Hindlimb muscle (tissue), 1 donor: ENCODE measurements around the gene B3GNT8. TPM values are rescaled to one million over a fixed set of nuclear protein-coding genes. Genes with fewer than 3 reads are reported as not detected.
"Not testable (repeated sequence)": the region's sequence is repeated elsewhere in the genome, so short reads cannot be mapped to it uniquely, and the experiment has no call there.

Experiments used
- DNase-seq: peaks from one replicate; pipeline ENCODE4 v3.0.0-alpha.2; 2013
- polyA plus RNA-seq: library from polyadenylated mRNA; unstranded; fragments of 120-200 nt; gene quantifications from one replicate; pipeline ENCODE4 v1.2.1, GENCODE V29; 2013; ENCODE audit not compliant: insufficient read length

Gene B3GNT8, protein sequence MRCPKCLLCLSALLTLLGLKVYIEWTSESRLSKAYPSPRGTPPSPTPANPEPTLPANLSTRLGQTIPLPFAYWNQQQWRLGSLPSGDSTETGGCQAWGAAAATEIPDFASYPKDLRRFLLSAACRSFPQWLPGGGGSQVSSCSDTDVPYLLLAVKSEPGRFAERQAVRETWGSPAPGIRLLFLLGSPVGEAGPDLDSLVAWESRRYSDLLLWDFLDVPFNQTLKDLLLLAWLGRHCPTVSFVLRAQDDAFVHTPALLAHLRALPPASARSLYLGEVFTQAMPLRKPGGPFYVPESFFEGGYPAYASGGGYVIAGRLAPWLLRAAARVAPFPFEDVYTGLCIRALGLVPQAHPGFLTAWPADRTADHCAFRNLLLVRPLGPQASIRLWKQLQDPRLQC
- polyA plus RNA-seq: 3.1 TPM

DNA sequence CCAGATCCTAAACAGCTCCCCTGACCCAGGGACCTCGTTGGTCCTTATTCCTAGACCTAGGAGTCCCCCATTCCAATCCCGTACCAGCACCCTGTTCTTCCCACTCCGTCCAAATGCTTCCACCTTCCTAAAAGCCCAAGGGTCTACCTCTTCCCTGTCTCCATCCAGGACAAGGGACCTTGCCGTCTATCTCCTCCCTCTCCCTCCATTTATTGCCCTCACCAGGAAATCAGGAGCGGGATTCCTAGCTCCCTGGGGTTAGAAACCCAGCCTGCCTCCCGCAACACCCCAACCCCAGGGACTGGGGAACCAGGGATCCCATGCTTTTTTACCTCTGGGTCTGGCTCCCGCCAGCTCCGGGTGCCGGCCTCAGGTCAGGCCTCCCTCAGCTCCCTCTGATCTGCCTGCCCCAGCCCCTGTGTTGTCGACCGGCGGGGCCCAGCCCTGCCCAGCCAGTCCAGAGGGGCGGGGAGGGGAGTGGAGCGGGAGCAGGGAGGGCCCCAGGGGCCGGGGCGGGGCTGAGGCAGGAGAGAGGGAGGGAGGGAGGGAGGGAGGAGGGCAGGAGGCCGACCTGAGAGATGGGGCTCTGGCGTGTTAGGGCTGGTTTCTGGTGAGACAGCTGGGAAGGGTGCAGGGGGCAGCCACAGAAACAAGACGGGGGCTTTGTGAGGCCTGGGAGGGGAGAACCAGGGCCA lies at the start of gene B3GNT8:
TSS of gene B3GNT8 (minus strand) at position 423 of the 695 bp plus-strand sequence. CDS start 596 bp downstream, outside the sequence.
- DNase-seq: peak; percentile 67

DNA sequence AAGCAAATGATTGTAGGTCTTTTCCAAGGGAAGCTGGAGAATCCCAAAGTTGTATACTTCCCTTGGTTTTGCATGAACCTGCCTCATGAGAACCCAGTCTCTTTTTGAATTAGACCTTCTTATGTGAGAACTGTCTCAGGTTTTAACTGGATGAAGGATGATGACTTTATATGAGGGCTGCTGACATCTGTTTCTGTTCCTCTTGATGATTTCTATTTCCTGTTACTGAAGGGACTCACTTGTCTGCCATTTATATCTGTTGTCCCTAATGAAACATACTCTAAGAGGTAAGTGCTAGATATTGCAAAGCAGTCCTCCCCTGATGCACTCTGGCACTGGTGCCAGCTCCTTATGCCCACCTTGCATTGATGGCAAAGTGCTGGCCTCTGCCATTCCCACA lies 49.4 kb upstream of the B3GNT8 start:
- DNase-seq: no peak

DNA sequence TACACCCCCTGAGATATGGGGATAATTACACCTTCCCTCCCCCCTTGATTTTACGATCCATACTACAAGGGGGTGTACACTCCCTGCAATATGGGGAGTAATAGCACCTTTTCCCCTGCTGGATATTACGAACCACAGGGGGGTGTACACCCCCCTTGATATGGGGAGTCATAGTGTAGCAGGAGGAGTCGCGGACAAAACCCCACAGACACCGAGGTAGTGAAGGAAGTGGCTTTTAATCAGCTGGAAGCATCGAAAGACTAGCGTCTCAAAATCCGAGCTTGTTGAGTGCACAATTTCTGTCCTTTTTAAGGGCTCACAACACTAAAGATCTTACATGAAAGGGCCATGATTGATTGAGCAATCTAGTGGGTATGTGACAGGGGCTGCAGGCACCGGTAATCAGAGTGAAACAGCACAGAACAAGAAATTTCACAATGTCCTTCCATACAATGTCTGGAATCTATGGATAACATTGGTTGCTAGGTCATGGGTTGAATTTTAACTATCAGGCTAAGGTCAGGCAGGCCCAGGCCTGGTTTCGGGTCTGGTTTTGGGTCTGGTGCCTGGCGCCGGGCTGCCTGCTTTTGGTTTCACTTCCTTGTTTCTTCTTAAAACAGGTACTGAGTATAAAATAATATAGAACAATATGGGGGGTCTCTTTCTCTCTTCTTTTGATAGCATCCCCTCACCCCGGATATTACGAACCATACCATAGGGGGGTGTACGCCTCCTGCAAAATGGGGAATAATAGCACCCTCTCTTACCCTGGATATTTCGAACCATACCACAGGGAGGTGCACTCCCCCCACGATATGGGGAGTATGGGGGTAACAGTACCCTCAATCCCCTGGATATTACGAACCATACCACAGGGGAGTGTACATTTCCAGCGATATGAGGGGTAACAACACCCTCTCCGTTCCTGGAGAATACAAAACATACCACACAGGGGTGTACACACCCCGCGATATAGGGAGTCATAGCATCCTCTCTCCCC lies 36.4 kb upstream of the B3GNT8 start:
- DNase-seq: not testable (repeated sequence)

DNA sequence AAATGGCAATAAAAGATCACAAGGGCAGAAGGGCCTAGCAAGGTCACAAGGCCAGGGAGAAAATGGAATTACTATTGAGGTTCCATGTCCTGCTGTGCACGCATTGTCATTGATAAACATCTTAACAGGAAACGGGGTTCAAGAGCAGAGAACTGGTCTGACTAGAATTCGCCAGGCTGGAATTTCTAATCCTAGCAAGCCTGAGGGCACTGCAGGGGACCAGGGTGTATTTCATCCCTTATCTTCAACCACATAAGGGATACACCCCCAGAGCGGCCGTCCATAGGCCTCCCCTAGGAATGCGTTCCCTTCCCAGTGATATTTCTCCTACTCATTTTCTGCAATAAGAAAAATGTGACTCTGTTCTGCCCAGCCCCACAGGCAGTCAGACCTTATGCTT lies 35.3 kb upstream of the B3GNT8 start:
- DNase-seq: no peak

DNA sequence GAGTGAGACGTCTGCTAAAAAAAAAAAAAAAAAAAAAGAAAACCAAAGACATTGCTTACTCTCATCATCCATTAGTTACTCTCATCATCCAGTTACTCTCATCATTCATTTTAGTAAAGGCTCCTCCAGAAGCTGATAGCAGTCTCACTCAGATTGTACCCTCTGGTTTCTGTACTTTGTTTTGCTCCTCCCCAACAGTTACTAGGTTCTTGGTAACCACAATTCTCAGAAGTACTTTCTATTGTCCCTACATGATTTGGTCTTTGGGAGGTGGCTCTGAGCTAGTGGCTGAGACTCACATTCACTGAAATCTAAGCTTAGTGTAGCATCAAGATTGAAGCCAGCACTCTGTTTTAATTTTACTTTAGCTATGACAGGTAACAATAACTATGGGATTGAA lies 30.1 kb upstream of the B3GNT8 start:
- DNase-seq: no peak

DNA sequence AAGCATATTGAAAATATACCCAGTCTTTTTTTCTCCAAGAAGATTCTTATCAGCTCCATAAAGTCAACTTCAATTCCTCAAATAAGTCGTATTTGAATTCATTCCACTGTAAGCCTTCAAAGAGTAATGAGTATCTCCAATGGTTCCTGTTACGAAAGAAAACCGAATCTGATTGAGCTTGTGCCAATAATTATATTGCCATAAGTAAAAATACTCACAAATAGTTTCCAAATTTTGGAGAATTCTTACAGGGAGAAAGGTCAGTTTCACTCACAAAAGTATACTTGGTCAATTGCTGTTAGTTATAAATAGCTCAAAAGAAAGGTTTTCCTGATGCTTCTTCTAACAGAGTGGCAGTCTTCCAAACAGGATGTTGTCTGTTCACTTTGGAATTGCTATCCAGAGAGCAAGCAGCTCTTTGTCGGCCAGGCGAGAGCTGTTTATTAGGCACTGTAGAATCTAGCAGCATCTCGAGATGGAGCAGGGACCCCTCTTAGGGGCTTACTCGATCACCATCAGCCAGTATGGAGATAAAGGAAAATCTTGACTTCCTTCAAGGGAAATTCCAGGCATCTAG lies 29.3 kb upstream of the B3GNT8 start:
- no peak for DNase-seq

DNA sequence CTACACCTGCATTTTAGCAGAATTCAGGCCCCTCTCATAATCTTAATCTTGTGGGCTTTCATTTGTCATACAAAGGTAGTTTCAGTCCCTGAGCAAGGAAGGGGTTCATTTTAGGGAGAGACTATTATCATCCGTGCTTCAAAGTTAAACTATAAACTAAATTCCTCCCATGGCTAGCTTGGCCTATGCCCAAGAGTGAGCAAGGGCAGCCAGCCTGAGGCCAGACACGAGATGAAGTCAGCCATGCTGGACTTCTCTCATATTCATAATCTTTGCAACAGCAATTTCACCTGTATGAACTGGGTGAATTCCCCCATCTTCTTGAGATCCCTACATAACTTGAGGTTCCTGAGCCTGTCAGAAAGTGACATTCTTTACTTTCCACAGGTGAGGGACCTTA lies 28.8 kb upstream of the B3GNT8 start:
- no peak for DNase-seq

DNA sequence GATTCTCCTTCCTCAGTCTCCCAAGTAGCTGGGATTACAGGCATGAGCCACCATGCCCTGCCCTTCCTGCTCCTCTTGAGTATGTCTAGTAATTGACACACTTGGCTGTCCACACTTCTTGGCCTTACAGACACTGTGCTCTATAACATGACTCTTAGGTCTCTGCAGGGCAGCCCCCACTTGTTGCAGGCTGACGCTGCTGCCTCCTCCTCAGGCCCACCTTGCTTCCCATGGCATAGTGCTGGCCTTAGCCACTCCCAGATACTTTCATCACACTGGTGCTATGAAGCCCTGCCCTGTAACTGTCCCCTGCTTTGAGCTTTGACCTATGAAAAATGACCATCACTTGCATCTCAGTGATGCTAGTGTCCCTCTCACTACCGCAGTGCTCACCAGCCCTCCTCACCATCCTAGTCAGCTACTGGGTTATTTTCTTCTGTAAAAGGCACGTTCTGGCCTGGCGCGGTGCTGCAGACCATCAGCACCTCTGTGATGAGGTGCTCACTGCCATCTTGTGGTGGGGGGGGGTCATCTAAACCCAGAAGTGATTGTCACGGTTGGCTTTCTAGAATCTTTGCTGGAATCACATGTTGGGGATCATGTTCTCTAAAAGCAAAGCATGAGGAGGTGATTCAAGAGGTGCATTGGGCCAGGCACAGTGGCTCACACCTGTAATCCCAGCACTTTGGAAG lies 25.6 kb upstream of the B3GNT8 start:
- DNase-seq: no peak

DNA sequence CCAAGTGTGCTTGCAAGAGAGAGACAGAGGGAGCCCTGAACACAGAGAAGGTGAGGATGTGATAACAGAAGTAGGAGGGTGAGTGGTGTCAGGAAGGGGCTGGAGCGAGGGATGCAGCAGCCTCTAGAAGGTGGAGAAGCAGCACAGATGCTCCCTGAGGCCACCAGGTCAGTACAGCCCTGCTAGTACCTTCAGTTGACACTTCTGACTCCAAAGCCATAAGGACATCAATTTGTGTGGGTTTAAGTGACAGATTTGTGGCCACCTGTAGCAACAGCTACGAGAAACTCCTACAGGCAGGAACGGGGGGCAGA lies 22.6 kb upstream of the B3GNT8 start:
- no peak for DNase-seq

DNA sequence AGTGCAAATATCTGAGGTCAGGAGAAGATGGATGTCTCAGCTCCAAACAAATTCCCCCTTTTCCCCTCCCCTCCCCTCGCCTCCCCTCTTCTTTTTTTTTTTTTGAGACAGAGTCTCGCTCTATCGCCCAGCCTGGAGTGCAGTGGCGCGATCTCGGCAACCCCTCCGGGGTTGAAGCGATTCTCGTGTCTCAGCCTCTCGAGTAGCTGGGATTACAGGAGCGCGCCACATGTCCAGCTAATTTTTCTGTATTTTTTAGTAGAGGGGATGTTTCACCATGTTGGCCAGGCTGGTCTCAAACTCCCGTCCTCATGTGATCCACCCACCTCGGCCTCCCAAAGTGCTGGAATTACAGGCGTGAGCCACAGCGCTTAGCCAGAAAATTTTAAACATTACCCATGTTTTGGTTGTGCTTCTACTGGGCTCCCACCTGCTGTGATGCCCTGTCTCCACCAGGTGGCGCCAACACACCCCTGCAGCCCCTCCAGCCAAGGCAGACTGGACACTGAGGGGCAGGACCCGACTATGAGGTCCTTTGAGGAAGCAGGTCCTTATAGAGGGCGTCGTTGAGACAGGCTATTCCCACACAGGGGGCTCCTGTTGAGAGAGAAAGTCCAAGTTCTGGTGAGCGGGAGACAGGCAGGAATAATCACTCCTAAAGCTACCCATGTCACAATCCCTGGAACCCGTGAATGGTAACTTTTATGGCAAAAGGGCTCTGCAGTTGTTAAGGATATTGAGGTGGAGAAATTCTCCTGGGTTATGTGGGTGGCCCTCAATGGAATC lies 22.1 kb upstream of the B3GNT8 start:
- DNase-seq: peak; percentile 69

DNA sequence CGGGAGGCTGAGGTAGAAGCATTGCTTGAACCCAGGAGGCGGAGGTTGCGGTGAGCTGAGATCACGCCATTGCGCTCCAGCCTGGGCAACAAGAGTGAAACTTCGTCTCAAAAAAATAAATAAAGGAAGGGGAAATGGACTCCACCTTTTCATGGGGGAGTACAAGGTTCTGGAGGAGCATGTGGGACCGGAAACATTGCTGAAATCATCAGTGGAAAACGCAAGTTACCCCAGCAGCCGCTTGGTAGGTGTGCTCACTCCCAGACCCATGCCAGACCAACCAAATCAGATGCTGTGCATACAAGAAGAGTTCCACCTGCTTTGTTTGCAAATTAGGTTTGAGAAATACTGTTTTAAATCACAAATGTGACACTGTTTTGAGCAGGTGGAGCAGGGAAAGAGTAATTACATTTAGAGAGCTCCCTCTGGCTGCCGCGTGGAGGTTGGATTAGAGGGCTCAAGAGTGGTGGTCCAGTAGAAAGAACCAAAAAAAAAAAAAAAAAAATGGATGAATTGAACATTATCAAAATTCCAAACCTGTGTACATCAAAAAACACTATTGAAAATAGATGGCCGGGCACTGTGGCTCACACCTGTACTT lies 20.7 kb upstream of the B3GNT8 start:
- no peak for DNase-seq

DNA sequence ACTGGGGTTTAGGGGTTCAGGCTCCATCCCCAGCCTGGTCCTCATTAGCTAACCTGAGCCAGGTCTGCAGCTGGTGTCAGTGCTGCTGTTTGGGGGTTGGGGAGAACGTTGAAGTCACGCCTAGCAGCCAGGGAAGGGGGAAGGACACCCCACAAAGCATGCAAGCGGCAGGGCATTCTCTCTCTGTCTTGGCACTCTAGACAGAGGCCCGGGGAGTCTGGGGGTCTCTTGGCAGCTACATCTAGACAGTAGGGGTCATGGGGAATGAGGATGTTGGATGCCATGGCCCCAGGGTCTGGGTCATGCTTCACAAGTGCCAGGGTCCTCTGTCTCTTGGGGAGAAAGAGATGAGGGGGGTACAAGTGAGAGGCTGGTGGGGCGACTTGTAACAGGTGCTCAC lies 18.4 kb upstream of the B3GNT8 start:
- DNase-seq: no peak

DNA sequence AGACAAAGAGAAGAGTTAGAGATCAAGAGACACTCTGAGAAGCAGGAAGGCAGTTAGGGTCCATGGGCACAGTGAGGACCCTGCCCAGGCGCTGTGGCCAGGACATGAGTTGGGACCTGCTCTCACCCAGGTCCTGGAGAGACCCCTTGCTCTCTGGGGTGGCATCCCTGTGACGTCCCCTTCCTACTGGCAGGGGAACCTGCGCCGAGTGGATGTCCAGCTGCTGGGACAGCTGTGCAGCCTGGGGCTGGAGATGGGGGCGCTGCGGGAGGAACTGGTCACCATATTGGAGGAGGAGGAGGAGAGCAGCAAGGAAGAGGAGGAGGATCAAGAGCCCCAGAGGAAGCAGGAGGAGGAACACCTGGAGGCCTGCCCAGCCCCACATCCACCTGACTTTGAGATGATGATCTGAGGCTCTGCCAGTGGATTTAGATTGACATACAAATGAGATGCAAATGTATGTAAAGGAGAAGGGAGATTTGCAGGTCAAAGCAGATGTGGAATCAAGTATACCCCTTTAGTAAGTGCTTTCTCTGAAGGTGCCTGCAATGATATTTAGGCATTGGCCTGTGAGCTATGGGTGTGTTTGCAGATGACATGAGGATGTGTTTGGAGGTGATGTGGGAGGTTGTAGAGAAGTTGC lies 16.8 kb upstream of the B3GNT8 start:
- DNase-seq: no peak

DNA sequence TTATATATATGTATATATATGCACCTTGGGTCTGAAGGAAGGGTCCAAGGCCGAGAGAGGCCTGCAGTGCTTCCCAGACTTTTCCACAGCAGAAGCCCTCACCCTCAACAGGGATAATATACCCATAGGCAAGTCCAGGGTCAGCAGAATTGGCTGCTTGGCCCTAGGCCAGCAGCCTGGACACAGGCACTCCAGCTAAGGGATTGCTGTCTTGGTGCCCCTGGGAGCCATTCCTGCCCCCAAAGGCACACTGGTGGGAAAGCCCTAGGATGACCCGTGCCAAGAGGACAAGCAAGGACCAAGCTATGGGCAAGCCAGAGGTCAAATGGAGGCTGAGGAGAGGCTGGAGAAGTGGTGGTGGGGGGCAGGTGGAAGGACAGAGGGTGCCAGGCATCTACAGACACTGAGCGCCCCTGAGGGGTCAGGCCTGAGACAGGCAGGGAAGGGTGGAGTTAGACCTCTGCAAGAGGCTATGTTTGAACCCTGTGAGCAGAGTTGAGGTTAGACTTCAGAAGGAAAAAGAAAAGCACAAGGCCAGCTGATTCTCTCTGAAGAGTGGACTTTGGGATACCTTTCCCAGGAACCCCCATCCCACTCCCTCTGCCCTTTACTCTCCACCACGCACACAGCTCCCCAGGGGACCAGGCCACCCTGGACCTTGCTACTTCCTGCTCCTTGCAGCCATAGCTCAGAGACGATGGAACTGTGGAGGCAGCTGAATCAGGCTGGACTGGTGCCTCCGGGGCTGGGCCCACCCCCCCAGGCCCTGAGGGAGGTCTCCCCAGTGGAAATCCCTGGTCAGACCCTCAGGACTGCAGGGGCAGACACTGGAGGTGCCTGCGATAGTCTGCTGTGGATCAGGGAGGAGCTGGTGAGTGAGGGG lies 15.5 kb upstream of the B3GNT8 start, which contains the start of gene ERICH4:
TSS of gene ERICH4 (plus strand) at position 684 of the 883 bp plus-strand sequence. CDS start at position 698, 14 bp downstream.
- no peak for DNase-seq

DNA sequence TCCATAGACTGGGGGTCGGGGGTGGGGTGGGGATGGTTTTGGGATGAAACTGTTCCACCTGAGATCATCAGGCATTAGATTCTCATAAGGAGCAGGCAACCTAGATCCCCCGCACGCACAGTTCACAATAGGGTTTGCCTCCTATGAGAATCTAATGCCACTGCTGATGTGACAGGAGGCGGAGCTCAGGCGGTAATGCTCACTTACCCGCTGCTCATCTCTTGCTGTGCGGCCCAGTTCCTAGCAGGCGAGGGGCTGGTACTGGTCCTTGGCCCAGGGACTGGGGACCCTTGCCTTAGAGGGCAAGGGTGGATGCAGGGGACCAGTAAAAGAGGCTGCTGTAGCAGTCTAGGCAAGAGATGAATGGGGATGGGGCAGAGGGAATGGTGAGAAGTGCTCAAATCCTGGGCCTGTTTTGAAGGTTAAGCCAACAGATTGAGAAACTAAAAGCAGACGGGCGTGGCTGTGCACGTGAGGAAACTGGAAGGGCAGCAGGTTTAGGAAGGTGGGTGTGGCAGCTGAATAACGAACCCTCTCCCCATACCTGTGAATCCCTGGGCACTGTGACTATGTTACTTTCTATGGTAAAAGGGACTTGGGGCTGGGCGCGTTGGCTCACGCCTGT lies 14.3 kb upstream of the B3GNT8 start:
- no peak for DNase-seq

DNA sequence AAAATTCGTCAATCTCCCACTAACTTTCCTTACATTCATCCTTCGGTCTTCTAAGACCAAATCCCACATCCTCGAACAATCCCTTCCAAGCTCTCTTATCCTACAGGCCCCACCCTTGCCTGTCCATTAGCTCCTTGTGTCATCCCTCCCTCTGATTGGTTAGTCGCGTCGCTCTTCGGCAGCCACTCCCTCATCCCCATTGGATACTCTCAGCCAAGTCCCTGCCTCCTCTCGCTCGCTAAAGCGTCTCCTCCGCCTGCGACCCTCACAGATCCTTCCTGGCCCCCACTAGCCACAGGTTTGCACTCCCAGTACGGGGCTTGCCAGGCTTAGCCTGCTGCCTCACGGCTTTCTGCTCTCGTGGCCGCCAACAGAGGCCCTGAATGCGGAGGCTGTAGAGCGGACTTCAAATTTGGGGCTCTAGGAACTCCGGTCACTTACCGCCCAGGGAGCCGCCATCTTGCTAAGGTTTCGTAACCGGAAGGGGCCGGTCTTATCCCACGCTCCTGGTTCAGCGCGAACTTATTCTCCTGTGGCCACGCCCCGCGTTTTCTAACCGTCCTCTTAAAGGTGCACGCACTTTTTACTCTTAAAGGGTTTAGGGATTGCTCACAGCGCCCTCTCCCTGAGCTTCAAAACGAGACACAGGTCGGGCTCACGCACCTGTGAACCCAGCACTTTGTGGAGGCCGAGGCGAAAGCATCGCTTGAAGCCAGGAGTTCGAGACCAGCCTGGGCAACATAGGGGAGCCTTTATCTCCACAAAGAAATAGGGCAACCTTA lies 12.5 kb upstream of the B3GNT8 start, which contains the start of gene DMAC2:
TSS of gene DMAC2 (minus strand) at position 472 of the 782 bp plus-strand sequence. CDS start at position 459, 13 bp downstream.
- DNase-seq: peak; percentile 95

DNA sequence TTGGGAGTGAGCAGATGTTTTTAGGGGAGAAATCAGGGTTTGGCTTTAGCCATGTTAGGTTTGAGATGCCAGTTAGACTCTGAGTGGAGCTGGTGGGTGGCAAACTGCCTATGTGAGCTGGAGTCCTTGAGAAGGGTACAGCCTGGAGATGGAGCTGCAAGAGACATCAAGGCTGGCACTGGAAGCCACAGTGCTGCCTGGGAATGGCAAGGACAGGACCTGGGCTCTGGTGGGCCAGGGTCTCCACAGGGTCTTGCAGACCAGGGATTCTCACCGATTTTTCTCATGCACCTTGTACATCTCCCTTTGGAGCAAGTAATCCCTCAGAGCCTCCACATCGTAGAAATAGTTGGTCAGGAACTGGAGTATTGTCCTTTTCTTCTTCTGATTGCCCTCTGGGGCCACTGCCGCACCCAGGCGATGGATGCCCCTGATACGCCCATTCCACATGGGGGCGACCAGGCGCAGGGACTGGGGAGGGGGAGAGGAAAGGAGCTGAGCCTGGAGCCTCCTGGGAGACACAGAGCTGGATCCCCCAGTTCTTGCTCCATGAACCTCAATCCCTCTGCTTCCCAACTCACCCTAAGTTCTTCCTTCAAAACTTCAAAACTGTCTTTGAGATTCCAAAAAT lies 10.9 kb upstream of the B3GNT8 start:
- DNase-seq: no peak
